T-helper 9 cell (primary cell): ENCODE measurements around the gene POLG.
"Not testable (repeated sequence)": the region's sequence is repeated elsewhere in the genome, so short reads cannot be mapped to it uniquely, and the experiment has no call there.

Experiments
- DNase-seq: peaks from one replicate; pipeline ENCODE4 v3.0.0-alpha.2; 2020

The POLG gene

DNA sequence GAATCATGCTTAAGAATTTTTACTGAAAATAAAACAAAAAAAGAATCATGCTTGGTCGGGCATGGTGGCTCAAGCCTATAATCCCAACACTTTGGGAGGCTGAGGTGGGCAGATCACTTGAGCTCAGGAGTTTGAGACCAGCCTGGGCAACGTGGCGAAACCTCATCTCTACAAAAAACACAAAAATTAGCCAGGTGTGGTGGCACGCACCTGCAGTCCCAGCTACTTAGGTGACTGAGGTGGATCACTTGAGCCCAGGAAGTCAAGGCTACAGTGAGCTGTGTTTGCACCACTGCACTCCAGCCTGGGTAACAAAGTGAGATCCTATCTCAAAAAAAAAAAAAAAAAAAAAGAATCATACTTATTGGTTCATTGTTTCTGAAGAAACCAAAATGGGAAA, 57.3 kb downstream of the POLG start:
- not testable (repeated sequence) for DNase-seq
